Neural cell (in vitro differentiated cells): ENCODE results near the gene YIPF1.

Experiments used
- CTCF ChIP-seq: fragments of 450-650 bp; IDR thresholded peaks from 2 replicates; pipeline ENCODE4 v1.5.1; 2014; ENCODE audit warnings: antibody characterized with exemption, mild to moderate bottlenecking, moderate library complexity; ENCODE audit not compliant: poor library complexity, severe bottlenecking
- EZH2 ChIP-seq: fragments of 200-600, 300-800 bp; shearing (Covaris generic), sonication (generic); IDR thresholded peaks from 2 replicates; pipeline ENCODE4 v1.6.1; 2014; ENCODE audit warnings: antibody characterized with exemption, low read length, borderline replicate concordance, mild to moderate bottlenecking; ENCODE audit not compliant: insufficient read depth, poor library complexity, severe bottlenecking
- POLR2AphosphoS5 ChIP-seq: IDR thresholded peaks from 2 replicates; pipeline ENCODE4 v1.6.1; 2012
- TF ChIP-seq, protein P1 (sequence below): IDR thresholded peaks from 2 replicates; pipeline ENCODE4 v1.6.1; 2012; ENCODE audit warnings: borderline replicate concordance

- TF ChIP-seq CTCF (no peak), EZH2 (no peak), POLR2AphosphoS5 (no peak)
- TF ChIP-seq, protein P1, sequence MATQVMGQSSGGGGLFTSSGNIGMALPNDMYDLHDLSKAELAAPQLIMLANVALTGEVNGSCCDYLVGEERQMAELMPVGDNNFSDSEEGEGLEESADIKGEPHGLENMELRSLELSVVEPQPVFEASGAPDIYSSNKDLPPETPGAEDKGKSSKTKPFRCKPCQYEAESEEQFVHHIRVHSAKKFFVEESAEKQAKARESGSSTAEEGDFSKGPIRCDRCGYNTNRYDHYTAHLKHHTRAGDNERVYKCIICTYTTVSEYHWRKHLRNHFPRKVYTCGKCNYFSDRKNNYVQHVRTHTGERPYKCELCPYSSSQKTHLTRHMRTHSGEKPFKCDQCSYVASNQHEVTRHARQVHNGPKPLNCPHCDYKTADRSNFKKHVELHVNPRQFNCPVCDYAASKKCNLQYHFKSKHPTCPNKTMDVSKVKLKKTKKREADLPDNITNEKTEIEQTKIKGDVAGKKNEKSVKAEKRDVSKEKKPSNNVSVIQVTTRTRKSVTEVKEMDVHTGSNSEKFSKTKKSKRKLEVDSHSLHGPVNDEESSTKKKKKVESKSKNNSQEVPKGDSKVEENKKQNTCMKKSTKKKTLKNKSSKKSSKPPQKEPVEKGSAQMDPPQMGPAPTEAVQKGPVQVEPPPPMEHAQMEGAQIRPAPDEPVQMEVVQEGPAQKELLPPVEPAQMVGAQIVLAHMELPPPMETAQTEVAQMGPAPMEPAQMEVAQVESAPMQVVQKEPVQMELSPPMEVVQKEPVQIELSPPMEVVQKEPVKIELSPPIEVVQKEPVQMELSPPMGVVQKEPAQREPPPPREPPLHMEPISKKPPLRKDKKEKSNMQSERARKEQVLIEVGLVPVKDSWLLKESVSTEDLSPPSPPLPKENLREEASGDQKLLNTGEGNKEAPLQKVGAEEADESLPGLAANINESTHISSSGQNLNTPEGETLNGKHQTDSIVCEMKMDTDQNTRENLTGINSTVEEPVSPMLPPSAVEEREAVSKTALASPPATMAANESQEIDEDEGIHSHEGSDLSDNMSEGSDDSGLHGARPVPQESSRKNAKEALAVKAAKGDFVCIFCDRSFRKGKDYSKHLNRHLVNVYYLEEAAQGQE: no peak
These were observed 16.5 kb upstream of the YIPF1 start for GRCh38 chr1:53906121-53906520.
